Nucleus accumbens (tissue), 56 donors: ENCODE data around the gene NOC2L.

Experiments
- DNase-seq, 56 donors: peaks; one replicate each; lab custom pipeline; 2025; lab: John Stamatoyannopoulos, UW

NOC2L gene

GRCh38 chr1:945688-946556, 13.1 kb downstream of the NOC2L start:
- DNase-seq, result no peak

- DNase-seq, result no peak
Measured at GRCh38 chr1:944341-945325, 14.4 kb downstream of the NOC2L start.

- DNase-seq, result no peak
Measured at GRCh38 chr1:943545-944340, 15.3 kb downstream of the NOC2L start.

GRCh38 chr1:942864-943533, 16.1 kb downstream of the NOC2L start:
- no peak for DNase-seq

GRCh38 chr1:942411-942821, 16.6 kb downstream of the NOC2L start:
- DNase-seq, result no peak

GRCh38 chr1:941588-942383, 17.3 kb downstream of the NOC2L start:
- DNase-seq, result peak in 2 of 56 donors; percentile 31 to 73

- no peak for DNase-seq
Measured at GRCh38 chr1:941015-941587, 18.0 kb downstream of the NOC2L start.

GRCh38 chr1:940107-941014, 18.7 kb downstream of the NOC2L start:
- peak in 32 of 56 donors; percentile 6 to 67 (median 20) for DNase-seq

- no peak for DNase-seq
Measured at GRCh38 chr1:939511-940106, 19.4 kb downstream of the NOC2L start.

- DNase-seq, result no peak
Measured at GRCh38 chr1:938711-939489, 20.2 kb downstream of the NOC2L start.

- DNase-seq, result no peak
Measured at GRCh38 chr1:938088-938683, 20.9 kb downstream of the NOC2L start.

- no peak for DNase-seq
Measured at GRCh38 chr1:937521-937920, 21.5 kb downstream of the NOC2L start.

- no peak for DNase-seq
Measured at GRCh38 chr1:936348-937264, 22.4 kb downstream of the NOC2L start.

- peak in 1 of 56 donors; percentile 44 for DNase-seq
Measured at GRCh38 chr1:935751-936231, 23.3 kb downstream of the NOC2L start.
